Measurements from ENCODE around the gene RNF223.

DNA sequence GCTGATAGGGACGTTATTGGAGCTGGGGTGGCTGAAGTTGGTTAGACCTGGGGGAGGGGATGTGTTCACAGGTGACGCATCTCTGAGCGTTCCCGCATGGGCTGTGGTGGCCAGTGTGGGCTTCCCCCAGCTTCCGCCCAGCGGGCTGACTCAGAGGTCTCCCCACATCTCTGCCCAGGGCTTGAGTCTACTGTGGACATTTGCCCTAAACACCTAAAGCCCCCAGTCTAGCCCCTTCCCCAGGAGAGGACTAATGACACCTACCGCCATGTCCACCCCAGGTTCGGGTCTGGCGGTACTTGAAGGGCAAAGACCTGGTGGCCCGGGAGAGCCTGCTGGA, 52.2 kb downstream of the RNF223 start:
- TF ChIP-seq, protein P1, sequence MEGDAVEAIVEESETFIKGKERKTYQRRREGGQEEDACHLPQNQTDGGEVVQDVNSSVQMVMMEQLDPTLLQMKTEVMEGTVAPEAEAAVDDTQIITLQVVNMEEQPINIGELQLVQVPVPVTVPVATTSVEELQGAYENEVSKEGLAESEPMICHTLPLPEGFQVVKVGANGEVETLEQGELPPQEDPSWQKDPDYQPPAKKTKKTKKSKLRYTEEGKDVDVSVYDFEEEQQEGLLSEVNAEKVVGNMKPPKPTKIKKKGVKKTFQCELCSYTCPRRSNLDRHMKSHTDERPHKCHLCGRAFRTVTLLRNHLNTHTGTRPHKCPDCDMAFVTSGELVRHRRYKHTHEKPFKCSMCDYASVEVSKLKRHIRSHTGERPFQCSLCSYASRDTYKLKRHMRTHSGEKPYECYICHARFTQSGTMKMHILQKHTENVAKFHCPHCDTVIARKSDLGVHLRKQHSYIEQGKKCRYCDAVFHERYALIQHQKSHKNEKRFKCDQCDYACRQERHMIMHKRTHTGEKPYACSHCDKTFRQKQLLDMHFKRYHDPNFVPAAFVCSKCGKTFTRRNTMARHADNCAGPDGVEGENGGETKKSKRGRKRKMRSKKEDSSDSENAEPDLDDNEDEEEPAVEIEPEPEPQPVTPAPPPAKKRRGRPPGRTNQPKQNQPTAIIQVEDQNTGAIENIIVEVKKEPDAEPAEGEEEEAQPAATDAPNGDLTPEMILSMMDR (IDR thresholded peaks at IDR 0.05), result no peak
- TF ChIP-seq, protein P2, sequence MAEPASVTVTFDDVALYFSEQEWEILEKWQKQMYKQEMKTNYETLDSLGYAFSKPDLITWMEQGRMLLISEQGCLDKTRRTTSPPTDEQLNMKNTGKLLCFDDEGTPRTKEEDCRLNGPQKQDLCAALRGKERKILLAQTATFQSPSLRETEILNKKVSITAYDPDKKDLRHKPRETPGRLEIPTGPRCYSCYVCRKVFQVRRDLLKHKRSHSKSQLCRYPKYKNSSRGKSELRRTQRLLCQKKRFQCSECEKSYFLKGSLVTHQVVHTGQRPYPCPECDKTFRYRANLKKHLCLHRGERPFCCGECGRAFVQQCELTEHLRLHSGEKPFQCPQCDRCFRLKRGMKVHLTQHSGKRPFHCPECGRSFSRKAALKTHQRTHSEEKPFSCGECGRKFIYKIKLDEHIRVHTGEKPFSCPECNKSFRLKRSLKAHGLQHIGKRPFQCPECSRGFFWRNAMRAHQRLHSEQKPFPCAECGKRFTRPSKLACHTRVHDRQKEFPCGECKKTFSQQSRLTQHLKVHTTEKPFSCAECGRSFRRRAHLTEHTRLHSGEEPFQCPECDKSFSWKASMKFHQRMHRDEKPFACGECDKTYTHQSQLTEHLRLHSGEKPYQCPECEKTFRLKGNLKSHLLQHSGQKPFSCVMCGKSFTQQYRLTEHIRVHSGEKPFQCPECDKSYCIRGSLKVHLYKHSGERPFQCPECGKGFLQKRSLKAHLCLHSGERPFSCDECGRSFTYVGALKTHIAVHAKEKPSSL (CRISPR knock-in tag; conservative IDR thresholded peaks at IDR 0.05), result no peak
- TF ChIP-seq NR2C2 (CRISPR knock-in tag; IDR thresholded peaks at IDR 0.05), result no peak
- TF ChIP-seq, protein P3, sequence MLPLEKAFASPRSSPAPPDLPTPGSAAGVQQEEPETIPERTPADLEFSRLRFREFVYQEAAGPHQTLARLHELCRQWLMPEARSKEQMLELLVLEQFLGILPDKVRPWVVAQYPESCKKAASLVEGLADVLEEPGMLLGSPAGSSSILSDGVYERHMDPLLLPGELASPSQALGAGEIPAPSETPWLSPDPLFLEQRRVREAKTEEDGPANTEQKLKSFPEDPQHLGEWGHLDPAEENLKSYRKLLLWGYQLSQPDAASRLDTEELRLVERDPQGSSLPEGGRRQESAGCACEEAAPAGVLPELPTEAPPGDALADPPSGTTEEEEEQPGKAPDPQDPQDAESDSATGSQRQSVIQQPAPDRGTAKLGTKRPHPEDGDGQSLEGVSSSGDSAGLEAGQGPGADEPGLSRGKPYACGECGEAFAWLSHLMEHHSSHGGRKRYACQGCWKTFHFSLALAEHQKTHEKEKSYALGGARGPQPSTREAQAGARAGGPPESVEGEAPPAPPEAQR (CRISPR knock-in tag; IDR thresholded peaks at IDR 0.05), result no peak
- TF ChIP-seq FOXP1 (CRISPR knock-in tag; IDR thresholded peaks at IDR 0.05; ENCODE audit: borderline replicate concordance), result no peak
- TF ChIP-seq ETV6 (CRISPR knock-in tag; IDR thresholded peaks at IDR 0.05), result no peak
- TF ChIP-seq ESRRA (CRISPR knock-in tag; IDR thresholded peaks at IDR 0.05; ENCODE audit: borderline replicate concordance), result no peak
- TF ChIP-seq ZBTB21 (CRISPR knock-in tag; IDR thresholded peaks at IDR 0.05; ENCODE audit: borderline replicate concordance), result no peak
- TF ChIP-seq, protein P4, sequence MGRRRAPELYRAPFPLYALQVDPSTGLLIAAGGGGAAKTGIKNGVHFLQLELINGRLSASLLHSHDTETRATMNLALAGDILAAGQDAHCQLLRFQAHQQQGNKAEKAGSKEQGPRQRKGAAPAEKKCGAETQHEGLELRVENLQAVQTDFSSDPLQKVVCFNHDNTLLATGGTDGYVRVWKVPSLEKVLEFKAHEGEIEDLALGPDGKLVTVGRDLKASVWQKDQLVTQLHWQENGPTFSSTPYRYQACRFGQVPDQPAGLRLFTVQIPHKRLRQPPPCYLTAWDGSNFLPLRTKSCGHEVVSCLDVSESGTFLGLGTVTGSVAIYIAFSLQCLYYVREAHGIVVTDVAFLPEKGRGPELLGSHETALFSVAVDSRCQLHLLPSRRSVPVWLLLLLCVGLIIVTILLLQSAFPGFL (CRISPR knock-in tag; IDR thresholded peaks at IDR 0.05; ENCODE audit: borderline replicate concordance), result no peak
- no peak for TF ChIP-seq CREB1 (CRISPR knock-in tag; IDR thresholded peaks at IDR 0.05)
